Heart right ventricle (tissue), 16 donors: ENCODE results near the gene FHAD1. TPM values are rescaled to one million over a fixed set of nuclear protein-coding genes. Genes with fewer than 3 reads are reported as not detected.

Experiments
- ATAC-seq, 8 donors: fragments of 200-7000 bp; cut with Tn5 transposase; one replicate each; pipeline ENCODE4 v1.9.1; 2020; ENCODE audit warnings: mild to moderate bottlenecking in 8 of 8, moderate library complexity in 8 of 8, moderate number of reproducible peaks in 1 of 8
- DNase-seq, 2 donors: peaks; one replicate each; pipeline ENCODE4 v3.0.0-alpha.2; 2020
- H3K27ac ChIP-seq, 10 donors: fragments of 200-600 bp; sonication (generic) in 2 of 10; one replicate each; pipeline versions ENCODE4 v1.5.0 to v1.8.0; 2020 to 2022; ENCODE audit warnings: mild to moderate bottlenecking in 3 of 10
- H3K27me3 ChIP-seq, 7 donors: fragments of 200-600 bp; one replicate each; pipeline ENCODE4 v1.8.0; 2021 to 2022; ENCODE audit warnings: mild to moderate bottlenecking in 2 of 7
- H3K36me3 ChIP-seq, 9 donors: fragments of 200-600 bp; sonication (generic) in 1 of 9; one replicate each; pipeline versions ENCODE4 v1.5.0 to v1.8.0; 2020 to 2022; ENCODE audit warnings: mild to moderate bottlenecking in 2 of 9
- H3K4me1 ChIP-seq, 9 donors: fragments of 200-600 bp; sonication (generic) in 1 of 9; one replicate each; pipeline versions ENCODE4 v1.5.0 to v1.8.0; 2020 to 2022; ENCODE audit warnings: mild to moderate bottlenecking in 4 of 9
- H3K4me3 ChIP-seq, 10 donors: fragments of 200-600 bp; sonication (generic) in 2 of 10; one replicate each; pipeline versions ENCODE4 v1.5.0 to v1.8.0; 2020 to 2022; ENCODE audit warnings: mild to moderate bottlenecking in 7 of 10, moderate library complexity in 2 of 10
- H3K9me3 ChIP-seq, 11 donors: fragments of 200-600 bp in 10 of 11; sonication (generic) in 2 of 11; one replicate each; pipeline versions ENCODE4 v1.5.0 to v1.8.0; 2013 to 2022; ENCODE audit warnings: mild to moderate bottlenecking in 2 of 11, control low read depth in 1 of 11, moderate library complexity in 1 of 11
- CTCF ChIP-seq, 9 donors: fragments of 200-600 bp; sonication (generic) in 2 of 9; IDR thresholded peaks; one replicate each; pipeline versions ENCODE4 v1.5.0 to v1.8.0; 2021 to 2022; ENCODE audit warnings: antibody characterized with exemption in 9 of 9, mild to moderate bottlenecking in 5 of 9, moderate library complexity in 1 of 9
- WGBS, 2 donors: extraction: QIAGEN DNeasy Blood & Tissue Kit; methylation state at CpG; one replicate each; pipeline ENCODE4 v1.1.7; 2013; ENCODE audit warnings: inconsistent platforms in 1 of 2; 5-methylcytosine and 5-hydroxymethylcytosine counted together
- intact Hi-C, 10 donors: fragments of 100-400 bp; cut with DNase I; formaldehyde crosslinking; loops; one replicate each; pipeline versions ENCODE4 v1.11.1 to v1.14.2; 2022
- polyA plus RNA-seq, 2 donors: library from polyadenylated mRNA; stranded (reverse); fragments of 200-250 nt; gene quantifications; one replicate each; pipeline ENCODE4 v1.2.3, GENCODE V29; 2013
- total RNA-seq, 10 donors: library from RNA; stranded (reverse); fragmentation: NEBNext Ultra II Directional in 3 of 10; extraction: Animal tissue kit (Norgen Biotek cat#: 25700) in 3 of 10; gene quantifications; one replicate each; pipeline versions ENCODE4 v1.2.1 to v1.2.4, GENCODE V29; 2021 to 2023
- donor health status: Arrhythmogenic right ventricular cardiomyopathy.
- donor health status: ischemic (EF 13 %, LVEDD 7.1; RV severe dilation, severe dysfunction).
- donor health status: healthy with polysubstance abuse.
- donor health status: DM: no; HTN: yes; CAD: no.
- donor health status: DM: no; HTN: no; CAD: no.
- donor health status: ischemic (EF 25% LVEDD 6.9; RV normal size, moderate dysfunction).
- donor health status: ischemic (EF 25% LVEDD 5.7; RV mildly dilated, moderate dysfunction).
- donor health status: healthy.
- donor health status: DM: yes; HTN: yes; CAD: no.
- donor health status: Ischemic cardiomyopathy.
- donor health status: ischemic (EF 35%, LVEDD 5.7; RV mildly dilated, moderate dysfunction).
- donor health status: nonischemic (EF 11% LVEDD 7.7; RV severe dilation, severe dysfunction).
- donor health status: DM: yes; HTN: yes; CAD: no.
- donor health status: PGD.
- donor health status: ischemic (EF 29% LVEDD 5.4; RV normal size, mild dysfunction).
- donor health status: nonischemic (EF 23%, LVEDD 6.1; RV moderate dilation, normal function).

Gene FHAD1
- total and polyA plus RNA-seq, 12 donors: 0.06 to 1.0 (median 0.12) TPM; not detected in 5

- peak overlapping the region in 4 of 10 donors; percentile 1 to 19 (median 18) for H3K4me3 ChIP-seq
- H3K9me3 ChIP-seq: no peaks in the 10 kb centered on the region
- peaks cover 3 to 46% (median 23%) of the 10 kb centered on the region in 9 donors for H3K4me1 ChIP-seq
- H3K27ac ChIP-seq: peak overlapping the region in 9 of 10 donors; percentile 11 to 77 (median 61)
- intact Hi-C loops: loop anchor here in 5 of 10 donors (5.0 to 10.0 kb wide), 3 partner anchors 98 to 176 kb away; no protein-coding TSS in a partner anchor
- ATAC-seq (peak; percentile 73 to 93 (median 86)), DNase-seq (peak; percentile 51 to 80)
- 24 to 25% methylated on average over 21 of the region's 21 CpGs for WGBS, 2 donors
- H3K36me3 ChIP-seq: no peaks in the 10 kb centered on the region
- H3K27me3 ChIP-seq: peaks cover 0 to 4% (median 0%) of the 10 kb centered on the region in 7 donors
- TF ChIP-seq CTCF (IDR thresholded peaks at IDR 0.05): peak; percentile 18 to 80 (median 55)
Observed at GRCh38 chr1:15329104-15329820, 82.2 kb downstream of the FHAD1 start.

- Histone ChIP-seq H3K4me1 (peaks cover 3 to 46% (median 23%) of the 10 kb centered on the region in 9 donors), H3K9me3 (no peaks in the 10 kb centered on the region), H3K4me3 (no peak overlapping the region), H3K27me3 (peaks cover 0 to 4% (median 0%) of the 10 kb centered on the region in 7 donors), H3K36me3 (no peaks in the 10 kb centered on the region), H3K27ac (peak overlapping the region in 1 of 10 donors; percentile 61)
- TF ChIP-seq CTCF (IDR thresholded peaks at IDR 0.05): no peak
- DNase-seq (no peak), ATAC-seq (no peak)
- intact Hi-C loops: no loop called here
- WGBS, 2 donors: 91 to 93% methylated on average over 8 of the region's 8 CpGs
Observed at GRCh38 chr1:15330028-15330427, 83.0 kb downstream of the FHAD1 start.

- no peaks in the 10 kb centered on the region for H3K36me3 ChIP-seq
- peaks cover 0 to 4% (median 0%) of the 10 kb centered on the region in 7 donors for H3K27me3 ChIP-seq
- no peak for DNase-seq
- WGBS, 2 donors: 97 to 99% methylated on average over 5 of the region's 5 CpGs
- intact Hi-C loops: no loop called here
- TF ChIP-seq CTCF (IDR thresholded peaks at IDR 0.05): no peak
- H3K4me3 ChIP-seq: no peak overlapping the region
- H3K9me3 ChIP-seq: no peaks in the 10 kb centered on the region
- H3K4me1 ChIP-seq: peaks cover 3 to 50% (median 24%) of the 10 kb centered on the region in 9 donors
- ATAC-seq: no peak
- H3K27ac ChIP-seq: no peak overlapping the region
Observed at GRCh38 chr1:15331180-15331579, 84.2 kb downstream of the FHAD1 start.

- Histone ChIP-seq H3K9me3 (no peaks in the 10 kb centered on the region), H3K4me3 (no peak overlapping the region), H3K4me1 (peaks cover 3 to 56% (median 29%) of the 10 kb centered on the region in 9 donors), H3K27me3 (peaks cover 0 to 4% (median 0%) of the 10 kb centered on the region in 7 donors), H3K27ac (no peak overlapping the region), H3K36me3 (no peaks in the 10 kb centered on the region)
- intact Hi-C loops: no loop called here
- 86 to 87% methylated on average over 2 of the region's 2 CpGs for WGBS, 2 donors
- ATAC-seq (no peak), DNase-seq (no peak)
- TF ChIP-seq CTCF (IDR thresholded peaks at IDR 0.05): no peak
Observed at GRCh38 chr1:15331734-15332133, 84.7 kb downstream of the FHAD1 start.
